G401.6 (cell line): Measurements from ENCODE around the gene ROBO4.

ENCODE experiments used
- FAIRE-seq: peaks from 2 replicates; lab custom pipeline; 2012; peaks lifted over from hg19 to GRCh38; lab: Jason Lieb, UNC

ROBO4 gene

GRCh38 chr11:124897674-124898262, at the start of gene ROBO4:
Gene ROBO4 (minus strand): TSS chr11:124897865. CDS start chr11:124897795, 70 bp downstream.
- FAIRE-seq = no peak

- FAIRE-seq = no peak
Measured at GRCh38 chr11:124946735-124947141, 49.1 kb upstream of the ROBO4 start.

GRCh38 chr11:124945826-124946225, 48.2 kb upstream of the ROBO4 start:
- no peak for FAIRE-seq

DNA sequence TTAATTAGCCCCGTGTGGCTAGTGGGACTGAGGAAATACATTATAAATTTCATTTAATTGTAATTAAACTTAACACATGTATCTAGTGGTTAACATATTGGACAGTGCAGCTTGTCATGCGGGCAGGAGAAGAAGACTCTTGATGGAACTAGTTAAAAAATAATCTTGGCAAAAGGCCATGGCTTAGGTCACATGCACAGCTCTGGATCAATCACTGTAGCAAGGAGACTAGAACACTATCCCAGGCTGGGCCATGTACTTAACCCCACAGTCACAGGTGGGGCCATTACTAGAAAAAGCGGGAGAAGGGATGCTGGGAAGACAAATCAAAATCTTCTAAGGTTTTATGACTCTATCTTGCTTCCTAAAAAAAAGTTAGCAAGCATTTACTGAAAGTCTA, 46.9 kb upstream of the ROBO4 start:
- no peak for FAIRE-seq

DNA sequence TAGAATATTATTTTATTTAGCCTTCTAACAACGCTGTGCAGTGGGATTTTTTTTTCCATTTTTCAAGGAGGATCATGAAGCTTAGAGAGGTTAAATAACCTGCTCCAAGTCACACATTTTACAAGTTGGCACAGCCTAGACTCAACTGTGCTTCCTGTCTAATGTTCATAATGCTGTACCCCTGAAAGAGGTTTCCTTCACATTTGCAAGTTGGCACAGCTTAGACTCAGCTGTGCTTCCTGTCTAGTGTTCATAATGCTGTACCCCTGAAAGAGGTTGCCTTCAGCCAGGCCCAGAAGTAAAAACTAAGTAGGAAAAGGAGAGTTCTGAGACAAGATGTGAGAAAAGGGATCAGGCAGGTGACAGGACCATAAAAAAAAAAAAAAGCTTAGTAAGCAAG, 46.1 kb upstream of the ROBO4 start:
- FAIRE-seq = no peak

DNA sequence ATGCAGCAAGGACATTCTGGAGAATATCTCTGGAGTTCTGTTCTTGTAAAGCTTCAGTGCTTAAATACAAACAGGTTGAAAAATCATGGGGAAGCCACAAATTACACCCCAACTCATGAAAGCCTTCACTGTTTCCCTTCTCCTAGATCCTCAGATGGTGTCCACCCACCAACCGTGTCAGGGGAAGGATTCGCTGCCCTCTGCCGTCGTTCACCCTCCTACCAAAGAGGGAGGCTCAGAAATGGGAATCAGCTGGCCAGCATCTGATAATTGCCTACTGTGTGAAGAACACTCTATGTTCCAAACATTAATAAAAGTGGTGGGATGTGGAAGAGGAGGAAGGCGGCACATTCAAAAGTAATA, 45.6 kb upstream of the ROBO4 start:
- no peak for FAIRE-seq

- FAIRE-seq = no peak
Measured at GRCh38 chr11:124942466-124943253, 45.0 kb upstream of the ROBO4 start.

- no peak for FAIRE-seq
Measured at GRCh38 chr11:124941703-124942102, 44.0 kb upstream of the ROBO4 start.

- no peak for FAIRE-seq
Measured at GRCh38 chr11:124938970-124939369, 41.3 kb upstream of the ROBO4 start.

- FAIRE-seq = no peak
Measured at GRCh38 chr11:124938206-124938765, 40.6 kb upstream of the ROBO4 start.

DNA sequence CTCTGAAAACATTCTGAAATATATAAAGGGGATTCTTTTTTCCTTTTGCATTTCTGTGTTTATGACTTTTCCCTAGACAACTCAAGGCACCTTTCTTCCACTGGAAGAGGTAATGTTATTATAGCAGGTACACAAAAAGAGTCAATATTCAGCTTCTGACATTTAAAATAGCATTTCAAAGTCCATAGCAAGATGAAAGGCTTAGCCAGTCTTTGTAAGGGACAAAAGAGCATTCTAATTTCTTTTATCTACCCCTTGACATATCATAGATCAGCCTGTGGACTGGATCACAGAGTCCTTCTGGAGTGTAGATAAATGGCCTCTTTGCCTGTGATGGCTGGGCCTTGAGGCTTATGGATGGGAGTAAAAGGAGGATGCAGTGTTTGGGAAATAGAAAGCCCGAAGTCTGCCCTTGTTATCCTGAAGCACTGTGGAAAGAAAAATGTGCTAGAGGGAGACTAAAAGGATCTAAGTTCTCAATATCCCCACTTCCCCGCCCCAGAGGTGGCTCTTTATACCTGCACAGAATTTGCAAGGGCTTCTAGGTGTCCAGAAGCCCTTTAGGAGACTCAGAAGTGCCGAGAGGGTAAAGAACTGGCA, 39.8 kb upstream of the ROBO4 start:
- no peak for FAIRE-seq

DNA sequence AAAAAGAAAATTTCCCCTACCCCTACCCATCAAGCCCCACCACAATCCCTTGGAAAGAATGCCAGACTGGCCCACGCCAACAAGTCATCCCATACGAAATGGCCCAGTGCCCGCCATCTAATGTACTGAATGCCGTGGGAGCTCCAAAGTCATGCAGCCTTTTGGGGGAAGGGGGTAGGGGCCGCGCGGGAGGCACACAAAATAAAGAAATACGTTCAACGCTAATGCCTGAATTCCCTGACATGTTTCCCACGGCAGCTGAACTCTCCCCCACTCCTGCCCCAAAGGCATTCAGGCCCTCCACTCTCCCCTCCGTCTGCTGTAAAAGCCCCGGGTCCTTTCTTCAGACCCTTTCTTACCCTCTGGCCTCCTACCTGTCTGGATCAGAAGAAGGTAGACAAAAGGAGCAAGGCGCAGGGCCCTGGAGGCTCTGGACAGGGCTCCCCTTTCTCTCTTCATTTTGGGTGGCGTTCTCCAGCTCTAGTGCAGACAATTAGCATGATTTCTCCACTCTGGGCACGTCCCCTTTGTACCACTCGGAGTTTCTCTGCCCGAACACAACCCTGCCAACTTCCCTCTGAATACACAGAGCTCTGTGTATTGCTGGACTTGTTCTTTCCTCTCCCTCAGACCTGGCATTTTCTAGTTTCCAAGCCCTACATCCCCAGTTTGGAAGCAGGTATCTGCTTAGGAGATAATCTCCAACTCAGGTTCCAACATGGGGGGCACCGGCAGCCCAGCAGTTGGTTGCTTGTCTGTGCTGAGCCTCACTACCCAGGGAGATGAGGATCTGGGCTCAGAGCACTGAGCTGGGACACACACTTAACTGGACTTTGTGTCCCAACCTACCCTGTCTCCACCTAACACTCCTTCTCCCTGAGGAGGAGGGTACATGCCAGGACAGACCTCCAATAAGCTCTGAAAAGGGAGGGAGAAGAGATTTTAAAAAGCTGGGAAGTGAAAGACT, 38.2 kb upstream of the ROBO4 start, which contains the start of gene HEPACAM:
TSS of gene HEPACAM (minus strand) at position 500 of the 967 bp plus-strand sequence. CDS start at position 459, 41 bp downstream.
- no peak for FAIRE-seq

DNA sequence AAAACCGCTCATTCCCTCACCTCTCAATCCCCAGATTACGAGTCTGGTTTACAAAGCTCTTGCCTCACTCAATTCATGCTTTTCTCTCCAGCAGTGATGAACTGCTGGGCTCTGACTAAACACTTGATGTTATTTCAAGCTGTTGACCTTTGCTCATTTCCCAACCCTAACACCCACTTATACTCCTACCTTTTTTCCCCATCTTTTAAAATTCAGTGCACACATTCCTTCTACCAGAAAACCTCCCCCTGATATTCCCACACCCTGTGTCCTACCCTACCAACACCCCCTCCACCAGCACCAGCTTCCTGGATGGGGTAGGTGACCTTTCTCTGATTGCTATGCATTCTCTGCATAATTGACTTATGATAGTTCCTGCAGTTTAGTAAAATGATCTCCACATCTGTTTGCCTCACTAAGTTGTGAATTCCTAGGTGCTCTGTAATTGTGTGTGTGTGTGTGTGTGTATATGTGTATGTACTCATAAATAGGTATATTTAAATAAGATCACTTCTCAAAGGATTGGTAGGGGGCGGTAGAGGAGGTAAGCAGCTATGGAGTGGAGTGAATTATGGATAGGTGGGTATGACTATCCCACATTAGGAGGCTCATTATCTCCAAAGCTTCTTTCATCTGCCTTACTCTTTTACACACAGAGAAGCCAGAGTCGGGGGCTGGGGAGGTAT, 37.3 kb upstream of the ROBO4 start:
- FAIRE-seq = no peak

GRCh38 chr11:124930799-124931198, 33.1 kb upstream of the ROBO4 start:
- no peak for FAIRE-seq

DNA sequence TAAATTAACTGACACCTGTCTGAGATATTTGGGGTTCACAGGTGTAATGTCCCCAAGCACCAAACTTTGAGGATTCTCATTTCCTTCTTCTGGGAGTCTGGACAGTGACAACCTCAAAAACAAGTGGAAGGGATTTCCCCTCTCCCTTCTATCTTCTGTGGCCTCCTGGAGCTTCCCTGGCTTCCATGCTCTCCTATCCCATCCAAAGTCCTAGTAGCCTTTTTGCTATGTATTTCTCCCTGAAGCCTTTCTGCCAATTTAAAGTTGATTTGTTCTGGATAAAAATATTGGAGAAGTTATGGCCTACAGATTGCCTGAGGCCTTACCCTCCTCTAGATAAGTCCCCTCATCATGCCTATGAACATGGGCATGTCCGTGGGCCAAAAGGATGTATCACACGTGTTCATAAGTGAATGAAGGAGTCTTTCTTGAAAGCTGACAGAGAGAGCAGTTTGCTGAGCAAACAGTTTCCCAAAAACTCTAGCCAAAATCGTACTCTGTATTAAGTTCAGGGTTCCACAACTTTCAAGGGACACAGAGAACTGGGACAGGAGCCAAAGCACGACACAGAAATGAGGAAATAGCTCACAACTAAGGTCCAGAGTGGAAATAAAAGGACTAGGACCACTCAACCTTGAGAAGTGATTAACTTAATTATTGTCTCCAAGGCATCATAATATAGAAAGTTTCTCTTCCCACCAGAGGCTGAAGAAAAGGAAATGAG, 31.4 kb upstream of the ROBO4 start:
- FAIRE-seq = no peak

- no peak for FAIRE-seq
Measured at GRCh38 chr11:124923296-124923695, 25.6 kb upstream of the ROBO4 start.

- FAIRE-seq = no peak
Measured at GRCh38 chr11:124922831-124923230, 25.2 kb upstream of the ROBO4 start.

DNA sequence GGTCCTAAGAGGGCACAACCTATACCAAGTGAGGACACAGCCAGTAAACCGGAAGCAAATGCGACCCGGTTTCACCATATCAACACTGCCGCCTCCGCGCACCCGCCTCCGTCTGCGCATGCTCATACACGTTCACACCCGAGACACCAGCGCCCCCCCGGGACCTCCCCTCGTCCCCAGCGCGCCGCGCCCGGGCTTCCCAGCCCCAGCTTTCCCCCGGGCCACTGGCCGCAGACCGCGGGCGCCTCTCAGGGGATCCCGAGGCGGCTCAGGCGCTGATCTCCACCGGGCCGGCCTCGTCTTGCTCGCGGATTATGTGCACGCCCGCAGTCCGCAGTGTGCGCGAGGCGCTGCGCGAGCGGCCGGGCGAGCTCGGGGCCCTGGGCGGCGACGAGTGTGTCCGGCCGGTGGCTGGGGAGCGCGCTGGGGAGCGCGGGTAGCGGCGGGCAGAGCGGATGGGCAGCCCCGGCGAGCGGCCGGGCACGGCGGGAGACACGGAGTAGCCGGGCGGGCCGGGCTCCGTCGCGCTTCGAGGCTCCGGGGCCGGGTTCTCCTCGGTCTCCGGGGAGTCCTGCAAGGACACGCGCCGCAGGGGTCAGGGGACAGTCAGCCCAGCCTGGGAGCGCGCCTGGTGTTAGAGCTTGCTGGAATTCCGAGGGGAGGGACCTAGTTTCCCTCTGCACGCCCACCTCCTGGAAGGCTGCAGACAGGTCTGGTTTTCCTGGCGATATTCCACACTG, 23.4 kb upstream of the ROBO4 start:
- FAIRE-seq = no peak

DNA sequence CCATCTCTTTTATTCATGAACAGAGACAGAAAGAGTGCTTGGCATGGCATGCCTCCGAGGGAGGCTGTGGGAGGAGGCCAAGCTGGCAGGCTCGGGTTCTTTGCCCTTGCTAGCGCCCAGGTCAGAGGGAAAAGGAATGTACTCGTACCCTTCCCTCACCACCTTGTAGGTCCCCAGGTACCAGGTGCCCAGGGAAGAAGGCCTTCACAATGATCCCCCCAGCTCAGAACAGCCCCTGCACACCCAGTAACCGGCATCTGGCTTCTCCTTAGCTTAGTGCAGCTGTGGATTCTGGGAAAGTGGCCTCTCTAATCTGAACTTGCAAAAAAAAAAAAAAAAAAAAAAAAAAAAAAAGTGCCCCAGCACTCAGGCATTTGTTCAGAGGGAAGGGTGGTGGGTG, 22.7 kb upstream of the ROBO4 start:
- no peak for FAIRE-seq

- no peak for FAIRE-seq
Measured at GRCh38 chr11:124919898-124920297, 22.2 kb upstream of the ROBO4 start.
